ENCODE measurements around the gene TMOD2.
"Not testable (repeated sequence)": the region's sequence is repeated elsewhere in the genome, so short reads cannot be mapped to it uniquely, and the experiment has no call there.

Gene TMOD2

DNA sequence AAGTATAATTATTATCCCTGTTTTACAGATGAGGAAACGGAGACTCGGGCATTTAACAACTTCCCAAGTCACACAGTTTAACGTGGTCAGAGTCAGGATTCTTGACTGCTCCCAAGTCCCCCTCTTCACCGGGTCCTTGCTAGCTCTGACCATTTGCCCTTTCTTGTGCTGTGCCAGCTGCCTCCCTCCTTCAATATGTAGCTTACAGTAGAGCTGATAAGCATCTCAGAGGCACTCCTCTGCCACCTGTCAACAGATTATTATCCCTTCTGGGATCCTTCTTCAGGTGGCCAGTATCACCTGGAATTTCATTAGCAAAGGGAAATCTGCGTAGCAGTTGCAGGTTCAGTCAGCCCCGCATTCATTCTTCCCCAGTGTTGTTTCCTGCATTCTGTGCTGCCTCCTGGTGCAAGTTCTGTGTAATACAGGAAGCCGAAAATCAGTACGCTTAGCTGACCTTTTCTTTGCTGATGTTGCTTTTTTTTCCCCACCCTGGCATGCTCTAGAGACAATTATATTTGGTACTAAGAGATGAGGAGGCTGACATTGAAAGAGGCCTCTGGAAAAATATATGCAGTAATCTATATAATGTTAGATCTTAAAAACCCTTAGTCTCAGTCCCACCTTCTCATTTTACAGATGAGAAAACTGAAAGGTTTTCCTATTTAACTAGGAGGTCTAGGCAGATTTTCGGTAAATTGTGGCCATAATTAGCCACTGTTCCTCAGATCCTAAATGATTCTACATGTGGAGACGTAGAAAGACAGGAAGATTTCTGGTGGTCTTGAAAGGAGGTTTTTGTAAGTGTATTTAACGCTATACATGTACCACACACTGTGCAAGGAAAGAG lies 24.8 kb downstream of the TMOD2 start:
- DNase-seq: peak; percentile 34

DNA sequence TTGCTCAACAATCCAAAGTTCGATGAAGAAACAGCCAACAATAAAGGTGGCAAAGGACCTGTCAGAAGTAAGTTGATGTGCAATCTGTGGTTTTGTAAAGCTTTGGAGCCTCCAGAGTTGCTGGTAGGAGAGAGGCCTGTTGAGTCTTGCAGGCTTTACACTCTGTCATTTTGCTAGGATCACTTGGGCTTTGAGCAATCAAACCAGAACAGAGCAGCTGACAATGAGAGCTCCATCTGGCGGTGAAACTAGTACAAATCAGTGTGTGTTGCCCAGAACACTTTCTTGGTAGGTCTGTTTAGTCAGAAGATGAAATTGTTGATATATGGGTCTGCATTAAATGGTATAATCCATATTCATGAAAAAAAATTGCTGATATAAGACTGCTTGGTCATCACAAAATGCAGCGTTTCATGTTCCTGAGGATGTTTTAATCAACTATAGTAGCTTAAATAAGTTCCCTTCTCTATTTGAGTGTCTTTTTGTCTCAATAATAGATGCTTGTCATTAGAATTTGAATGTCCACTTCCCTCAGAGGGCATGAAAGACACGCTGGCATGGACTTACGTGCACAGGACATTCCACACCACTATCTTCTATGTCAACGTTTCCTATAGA lies 25.7 kb downstream of the TMOD2 start:
- peak; percentile 55 for DNase-seq

GRCh38 chr15:51780636-51781035 lies 29.2 kb downstream of the TMOD2 start:
- no peak for DNase-seq

- DNase-seq: no peak
These were observed 30.1 kb downstream of the TMOD2 start for GRCh38 chr15:51781506-51781905.

GRCh38 chr15:51782357-51782896 lies 31.0 kb downstream of the TMOD2 start:
- no peak for DNase-seq

DNA sequence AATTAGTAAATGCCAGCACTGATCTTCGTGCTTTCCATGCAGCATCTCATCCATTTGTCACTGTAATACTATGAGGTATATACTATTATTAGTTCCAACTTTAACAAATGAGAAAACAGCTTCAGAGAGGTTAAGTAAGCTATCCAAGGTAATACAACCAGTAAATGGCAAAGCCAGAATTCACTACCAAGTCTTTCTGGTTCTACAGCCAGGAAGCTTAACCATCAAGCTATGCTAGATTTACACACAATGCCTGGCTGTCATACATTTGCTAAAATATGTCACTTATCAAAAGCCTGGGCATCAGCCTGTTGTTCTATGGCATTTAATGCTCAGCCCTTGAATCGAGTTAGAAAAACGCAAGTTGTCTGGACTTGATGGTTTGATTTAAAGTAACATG lies 32.6 kb downstream of the TMOD2 start:
- no peak for DNase-seq

DNA sequence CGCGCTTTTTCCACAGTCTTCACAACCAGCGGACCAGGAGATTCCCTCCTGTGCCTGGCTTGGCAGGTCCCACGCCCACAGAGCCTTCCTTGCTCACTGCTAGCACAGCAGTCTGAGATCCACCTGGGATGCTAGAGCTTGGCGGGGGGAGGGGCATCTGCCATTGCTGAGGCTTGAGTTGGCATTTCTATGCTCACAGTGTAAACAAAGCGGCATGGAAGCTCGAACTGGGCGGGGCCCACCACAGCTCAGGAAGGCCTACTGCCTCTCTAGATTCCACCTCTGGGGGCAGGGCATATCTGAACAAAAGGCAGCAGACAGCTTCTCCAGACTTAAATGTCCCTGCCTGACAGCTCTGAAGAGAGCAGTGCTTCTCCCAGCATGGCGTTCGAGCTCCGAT lies 35.7 kb downstream of the TMOD2 start:
- not testable (repeated sequence) for DNase-seq

DNA sequence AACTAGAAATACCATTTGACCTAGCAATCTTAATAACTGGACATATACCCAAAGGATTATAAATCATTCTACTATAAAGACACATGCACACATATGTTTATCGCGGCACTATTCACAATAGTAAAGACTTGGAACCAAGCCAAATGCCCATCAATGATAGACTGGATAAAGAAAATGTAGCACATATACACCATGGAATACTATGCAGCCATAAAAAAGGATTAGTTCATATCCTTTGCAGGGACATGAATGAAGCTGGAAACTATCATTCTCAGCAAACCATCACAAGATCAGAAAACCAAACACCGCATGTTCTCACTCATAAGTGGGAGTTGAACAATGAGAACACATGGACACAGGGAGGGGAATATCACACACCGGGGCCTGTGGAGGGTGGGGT lies 41.1 kb downstream of the TMOD2 start:
- DNase-seq: not testable (repeated sequence)

DNA sequence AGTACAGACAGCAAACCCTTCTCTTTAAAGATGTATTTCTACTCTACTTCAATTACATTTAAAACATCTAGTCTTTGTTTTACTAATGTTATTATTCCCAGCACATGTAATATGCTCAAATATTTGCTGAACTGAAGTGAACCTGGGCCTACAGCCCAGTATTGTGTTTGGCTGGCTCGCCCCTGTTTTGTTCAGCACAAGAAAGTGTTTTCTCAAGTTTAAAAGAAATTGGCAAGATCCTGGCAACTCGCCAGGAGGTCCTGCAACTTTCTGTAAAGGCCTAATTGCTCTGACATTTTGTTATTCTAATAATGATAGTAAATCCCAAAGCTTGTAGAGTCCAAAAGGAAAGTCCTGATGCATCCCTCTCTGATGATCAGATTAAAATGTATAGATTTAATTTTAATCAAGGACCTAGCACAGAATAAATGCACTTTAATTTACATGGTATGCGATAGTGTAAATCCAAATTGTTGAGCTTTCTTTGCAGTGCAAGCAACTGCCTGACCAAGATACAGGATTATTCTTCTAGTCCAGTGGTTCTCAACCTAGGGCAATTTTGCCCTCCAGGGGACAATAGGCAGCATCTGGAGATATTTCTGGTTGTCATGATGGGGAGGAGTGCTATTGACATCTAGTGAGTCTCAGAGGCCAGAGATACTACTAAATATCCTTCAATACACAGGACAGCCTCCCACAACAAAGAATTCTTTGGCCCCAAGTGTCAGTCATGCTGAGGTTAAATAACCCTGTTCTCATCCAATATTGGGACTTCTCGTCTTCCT lies 42.3 kb downstream of the TMOD2 start:
- no peak for DNase-seq

- no peak for DNase-seq
These were observed 45.5 kb downstream of the TMOD2 start for GRCh38 chr15:51796847-51797401.

DNA sequence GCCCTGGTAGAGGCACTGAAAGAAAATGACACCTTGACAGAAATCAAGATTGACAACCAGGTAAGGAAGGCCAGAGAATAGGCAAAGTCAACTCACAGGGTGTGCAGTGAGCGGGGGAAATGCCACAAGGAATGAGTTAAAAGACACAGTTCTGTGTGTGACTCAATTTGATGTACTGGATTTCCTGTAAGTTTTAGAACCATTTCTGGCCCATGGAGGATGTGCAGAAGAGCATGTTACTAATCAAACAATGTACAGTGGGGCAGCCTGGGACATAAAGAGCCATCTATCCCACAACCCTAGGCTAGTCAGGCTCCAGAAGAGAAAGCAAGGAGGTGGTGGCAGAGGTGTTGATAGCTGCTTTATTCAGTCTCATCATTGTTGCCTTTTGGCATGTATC lies 46.9 kb downstream of the TMOD2 start:
- DNase-seq: no peak

GRCh38 chr15:51799282-51800252 lies 48.2 kb downstream of the TMOD2 start:
- DNase-seq: no peak

GRCh38 chr15:51801391-51801835 lies 50.0 kb downstream of the TMOD2 start:
- DNase-seq: no peak

- DNase-seq: no peak
These were observed 51.2 kb downstream of the TMOD2 start for GRCh38 chr15:51802593-51802992.

DNA sequence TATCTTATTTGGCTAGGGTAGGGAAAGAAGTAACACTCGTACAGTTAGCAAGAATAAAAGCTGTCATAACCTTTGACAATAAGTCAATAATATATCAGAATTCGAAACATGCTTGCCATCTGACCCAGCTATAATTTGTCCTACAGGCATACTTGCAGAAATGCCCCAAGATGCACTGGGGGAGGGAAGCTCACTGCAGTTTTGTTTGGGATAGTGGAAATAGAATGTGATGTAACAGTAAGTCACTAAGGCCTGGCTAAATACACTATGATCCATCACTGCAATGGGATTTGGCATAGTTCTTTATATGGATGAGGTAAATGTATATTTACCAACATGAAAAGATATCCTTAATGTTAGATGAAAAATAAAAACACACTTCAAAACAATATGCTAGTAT lies 52.6 kb downstream of the TMOD2 start:
- no peak for DNase-seq

DNA sequence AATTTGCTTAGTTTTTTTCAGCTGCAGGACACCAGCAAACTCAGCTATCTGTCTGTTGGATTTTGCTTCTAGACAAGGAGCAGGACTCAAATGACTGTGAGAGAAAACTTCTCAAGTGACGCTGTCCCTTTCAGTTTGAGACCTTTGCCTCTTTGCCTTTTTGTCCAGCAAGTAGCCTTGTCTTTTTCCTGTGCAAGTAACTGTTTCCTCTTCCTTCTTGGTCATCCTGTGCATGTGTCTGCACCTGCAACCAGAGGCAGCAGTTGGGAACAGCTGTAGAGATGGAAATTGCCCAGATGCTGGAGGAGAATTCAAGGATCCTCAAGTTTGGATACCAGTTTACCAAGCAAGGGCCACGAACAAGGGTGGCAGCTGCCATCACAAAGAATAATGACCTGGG lies 54.7 kb downstream of the TMOD2 start:
- DNase-seq: no peak

- DNase-seq: no peak
These were observed 58.1 kb downstream of the TMOD2 start for GRCh38 chr15:51809457-51809856.

DNA sequence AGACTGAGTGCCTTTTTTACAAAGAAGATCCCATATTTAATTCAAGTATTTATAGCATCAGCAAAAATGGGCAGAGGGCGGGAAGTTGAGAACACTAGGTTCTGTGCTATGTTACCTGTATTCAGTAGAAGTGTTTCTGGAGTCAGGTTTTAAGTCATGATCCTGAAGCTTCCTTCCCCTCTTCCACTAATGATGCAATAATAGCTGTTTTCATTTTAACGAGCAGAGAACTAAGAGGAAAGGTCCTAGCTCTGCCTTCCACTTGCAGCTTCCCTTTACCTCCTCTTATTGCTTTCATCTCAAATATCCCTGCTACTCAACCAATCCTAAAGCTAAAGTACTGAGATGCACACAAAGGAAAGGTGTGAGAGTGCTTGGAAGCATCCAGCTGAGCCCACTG lies 61.2 kb downstream of the TMOD2 start:
- DNase-seq: no peak

- DNase-seq: no peak
These were observed 63.2 kb downstream of the TMOD2 start for GRCh38 chr15:51814606-51815005.

- DNase-seq: no peak
These were observed 65.2 kb downstream of the TMOD2 start for GRCh38 chr15:51816611-51817010.

- no peak for DNase-seq
These were observed 66.8 kb downstream of the TMOD2 start for GRCh38 chr15:51818150-51818549.

DNA sequence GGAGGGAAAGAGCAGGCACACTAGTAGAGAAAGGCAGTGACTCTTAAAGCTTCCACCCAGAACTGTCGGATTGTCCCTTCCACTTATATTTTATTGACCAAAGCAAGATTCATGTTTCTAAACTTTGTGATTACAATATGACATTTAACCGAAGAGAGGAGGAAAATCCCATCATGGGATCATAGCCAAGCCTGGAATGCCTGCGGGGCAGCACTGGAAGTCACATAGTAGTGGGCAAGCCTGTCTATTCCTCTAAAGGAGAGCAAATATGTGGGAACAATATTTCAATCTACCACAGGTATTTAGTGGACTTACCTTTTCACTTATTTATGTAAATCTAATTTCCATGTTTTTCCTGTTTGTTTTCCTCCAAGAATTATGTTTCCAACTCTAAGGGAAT lies 74.3 kb downstream of the TMOD2 start:
- DNase-seq: no peak

Measured in effector CD4-positive, alpha-beta T cell (primary cell).